Heart left ventricle (tissue), 13 donors: ENCODE data around the gene CDH11.

ENCODE experiments used
- CTCF ChIP-seq, 12 donors: fragments of 200-600 bp; sonication (generic) in 4 of 12; IDR thresholded peaks; one replicate each; pipeline versions ENCODE4 v1.5.0 to v1.8.0; 2018 to 2022; ENCODE audit warnings: antibody characterized with exemption in 12 of 12, mild to moderate bottlenecking in 5 of 12
- POLR2A ChIP-seq, 2 donors: fragments of 450-650 bp; IDR thresholded peaks; one replicate each; pipeline ENCODE4 v1.6.1; 2017; ENCODE audit warnings: antibody characterized with exemption in 2 of 2, mild to moderate bottlenecking in 2 of 2, moderate library complexity in 2 of 2
- donor health status: ischemic (EF 13 %, LVEDD 7.1; RV severe dilation, severe dysfunction).
- donor health status: DM: no; HTN: yes; CAD: no.
- donor health status: DM: no; HTN: no; CAD: no.
- donor health status: ischemic (EF 25% LVEDD 6.9; RV normal size, moderate dysfunction).
- donor health status: ischemic (EF 25% LVEDD 5.7; RV mildly dilated, moderate dysfunction).
- donor health status: ischemic (EF 35%, LVEDD 5.7; RV mildly dilated, moderate dysfunction).
- donor health status: nonischemic (EF 11% LVEDD 7.7; RV severe dilation, severe dysfunction).
- donor health status: DM: yes; HTN: yes; CAD: no.
- donor health status: PGD.
- donor health status: ischemic (EF 29% LVEDD 5.4; RV normal size, mild dysfunction).
- donor health status: nonischemic (EF 23%, LVEDD 6.1; RV moderate dilation, normal function).

GRCh38 chr16:65059406-65059980 lies 62.4 kb downstream of the CDH11 start:
- TF ChIP-seq CTCF (IDR thresholded peaks at IDR 0.05): no peak
- no peak for TF ChIP-seq POLR2A (IDR thresholded peaks at IDR 0.05)
